Caki2 (cell line): ENCODE data around the gene IQSEC2. TPM values are rescaled to one million over a fixed set of nuclear protein-coding genes. Genes with fewer than 3 reads are reported as not detected.

Source experiments
- DNase-seq: peaks from one replicate; pipeline ENCODE4 v3.0.0-alpha.2; 2015; ENCODE audit warnings: low read depth
- in situ Hi-C: cut with HindIII; loops from 2 replicates; pipeline ENCODE4 v1.10.0; 2016; ENCODE audit warnings: low sequenced_read_pairs, low pct_unique_long_range_greater_than_20kb, mixed read lengths
- total RNA-seq: library from RNA; depleted of rRNA; stranded (reverse); fragments of >200 nt; shearing (Covaris generic); gene quantifications from 2 replicates; pipeline ENCODE4 v1.2.3, GENCODE V29; 2014; ENCODE audit warnings: low replicate concordance

IQSEC2 gene
- total RNA-seq, 1 experiment from 2014 or later, result 9.9 TPM

GRCh38 chrX:53308836-53309235, 27.5 kb upstream of the IQSEC2 start:
- DNase-seq, result no peak
- in situ Hi-C loops, result no loop called here

- DNase-seq, result no peak
- in situ Hi-C loops, result no loop called here
These were observed 24.9 kb upstream of the IQSEC2 start for GRCh38 chrX:53305996-53306937.

- DNase-seq, result no peak
- in situ Hi-C loops, result no loop called here
These were observed 24.0 kb upstream of the IQSEC2 start for GRCh38 chrX:53305219-53305995.

GRCh38 chrX:53303195-53303594, 21.8 kb upstream of the IQSEC2 start:
- DNase-seq, result no peak
- in situ Hi-C loops, result no loop called here

GRCh38 chrX:53300157-53300556, 18.8 kb upstream of the IQSEC2 start:
- in situ Hi-C loops, result no loop called here
- no peak for DNase-seq

- no peak for DNase-seq
- in situ Hi-C loops, result no loop called here
These were observed 12.8 kb upstream of the IQSEC2 start for GRCh38 chrX:53294024-53294648.

- in situ Hi-C loops, result no loop called here
- DNase-seq, result no peak
These were observed 10.2 kb upstream of the IQSEC2 start for GRCh38 chrX:53291596-53291995.

- no peak for DNase-seq
- in situ Hi-C loops, result no loop called here
These were observed 9.2 kb upstream of the IQSEC2 start for GRCh38 chrX:53290441-53291041.

- in situ Hi-C loops, result no loop called here
- DNase-seq, result no peak
These were observed 6.8 kb upstream of the IQSEC2 start for GRCh38 chrX:53288189-53288588.

GRCh38 chrX:53287493-53288138, 6.2 kb upstream of the IQSEC2 start:
- in situ Hi-C loops, result no loop called here
- DNase-seq, result peak; percentile 68

- in situ Hi-C loops, result no loop called here
- no peak for DNase-seq
These were observed 4.8 kb upstream of the IQSEC2 start for GRCh38 chrX:53286171-53286570.

- in situ Hi-C loops, result no loop called here
- no peak for DNase-seq
These were observed 4.2 kb upstream of the IQSEC2 start for GRCh38 chrX:53285591-53285990.

- peak; percentile 36 for DNase-seq
- in situ Hi-C loops, result no loop called here
These were observed 3.5 kb upstream of the IQSEC2 start for GRCh38 chrX:53284684-53285447.

- in situ Hi-C loops, result no loop called here
- no peak for DNase-seq
These were observed 2.2 kb upstream of the IQSEC2 start for GRCh38 chrX:53283567-53283966.

- in situ Hi-C loops, result no loop called here
- DNase-seq, result no peak
These were observed 1.7 kb upstream of the IQSEC2 start for GRCh38 chrX:53283099-53283498.

GRCh38 chrX:53281963-53282695, 745 bp upstream of the IQSEC2 start:
- DNase-seq, result no peak
- in situ Hi-C loops, result no loop called here
